Esophagus squamous epithelium (tissue), 5 donors: Measurements from ENCODE around the gene PDE9A. TPM values are rescaled to one million over a fixed set of nuclear protein-coding genes. Genes with fewer than 3 reads are reported as not detected.

Source experiments
- DNase-seq: peaks from one replicate; lab custom pipeline; 2025; lab: John Stamatoyannopoulos, UW
- H3K27ac ChIP-seq, 4 donors: fragments of 200-600 bp; sonication (generic); one replicate each; pipeline ENCODE4 v1.5.1; 2016 to 2019; ENCODE audit warnings: mild to moderate bottlenecking in 1 of 4
- H3K27me3 ChIP-seq, 4 donors: fragments of 200-600 bp; sonication (generic); 1 replicate in 3 of 4; 2 replicates in 1 of 4; pipeline versions ENCODE4 v1.5.1 to v1.6.0; 2017 to 2021; ENCODE audit warnings: antibody characterized with exemption in 1 of 4
- H3K36me3 ChIP-seq, 3 donors: fragments of 200-600 bp; sonication (generic); one replicate each; pipeline ENCODE4 v1.5.1; 2016 to 2019
- H3K4me1 ChIP-seq, 3 donors: fragments of 200-600 bp; sonication (generic); one replicate each; pipeline ENCODE4 v1.5.1; 2017 to 2019
- H3K4me3 ChIP-seq, 4 donors: fragments of 200-600 bp; sonication (generic); 1 replicate in 3 of 4; 2 replicates in 1 of 4; pipeline ENCODE4 v1.5.1; 2016 to 2019; ENCODE audit warnings: mild to moderate bottlenecking in 2 of 4, moderate library complexity in 1 of 4
- H3K9me3 ChIP-seq, 3 donors: fragments of 200-600 bp; sonication (generic); one replicate each; pipeline ENCODE4 v1.5.1; 2016 to 2019
- CTCF ChIP-seq, 6 experiments: fragments of 450-650 bp in 4 of 6; fragments of 200-600 bp in 2 of 6; sonication (generic) in 2 of 6; IDR thresholded peaks; one replicate each; pipeline ENCODE4 v1.5.1; 2016 to 2019; ENCODE audit warnings: antibody characterized with exemption in 6 of 6, mild to moderate bottlenecking in 4 of 6, moderate library complexity in 4 of 6
- POLR2A ChIP-seq, 4 donors: fragments of 450-650 bp; IDR thresholded peaks; one replicate each; pipeline ENCODE4 v1.6.1; 2017; ENCODE audit warnings: antibody characterized with exemption in 4 of 4, mild to moderate bottlenecking in 4 of 4, moderate library complexity in 3 of 4
- WGBS, 2 donors: methylation state at CpG; one replicate each; pipeline ENCODE4 v1.1.5; 2018; 5-methylcytosine and 5-hydroxymethylcytosine counted together
- intact Hi-C: fragments of 100-400 bp; cut with DNase I; formaldehyde crosslinking; loops from one replicate; pipeline ENCODE4 v1.15.0; 2022
- total RNA-seq, 4 donors: library from RNA; depleted of rRNA; stranded (reverse); fragments of >200 nt; gene quantifications; one replicate each; pipeline ENCODE4 v1.1.0, GENCODE V29; 2016
- donor health status: DM: yes; HTN: yes; CAD: no.

Gene PDE9A
- total RNA-seq, 4 donors from 2014 or later = 0.61 to 2.9 (median 1.8) TPM

GRCh38 chr21:42703965-42704364 lies 50.5 kb downstream of the PDE9A start:
- 84 to 92% methylated on average over 10 to 13 of the region's 18 CpGs for WGBS, 2 donors
- intact Hi-C loops = no loop called here
- H3K4me3 ChIP-seq = no peak overlapping the region
- no peaks in the 10 kb centered on the region for H3K9me3 ChIP-seq
- no peak for DNase-seq
- no peaks in the 10 kb centered on the region for H3K36me3 ChIP-seq
- H3K4me1 ChIP-seq = no peaks in the 10 kb centered on the region
- no peak overlapping the region for H3K27ac ChIP-seq
- TF ChIP-seq CTCF (IDR thresholded peaks at IDR 0.05) (no peak), POLR2A (IDR thresholded peaks at IDR 0.05) (no peak)
- H3K27me3 ChIP-seq = no peaks in the 10 kb centered on the region

- Histone ChIP-seq H3K4me3 (no peak overlapping the region), H3K9me3 (no peaks in the 10 kb centered on the region), H3K27me3 (no peaks in the 10 kb centered on the region), H3K4me1 (no peaks in the 10 kb centered on the region), H3K27ac (no peak overlapping the region), H3K36me3 (no peaks in the 10 kb centered on the region)
- 74 to 80% methylated on average over 8 to 10 of the region's 10 CpGs for WGBS, 2 donors
- intact Hi-C loops = no loop called here
- TF ChIP-seq POLR2A (IDR thresholded peaks at IDR 0.05) (no peak), CTCF (IDR thresholded peaks at IDR 0.05) (no peak)
- no peak for DNase-seq
Observed at GRCh38 chr21:42704861-42705260, 51.4 kb downstream of the PDE9A start.

DNA sequence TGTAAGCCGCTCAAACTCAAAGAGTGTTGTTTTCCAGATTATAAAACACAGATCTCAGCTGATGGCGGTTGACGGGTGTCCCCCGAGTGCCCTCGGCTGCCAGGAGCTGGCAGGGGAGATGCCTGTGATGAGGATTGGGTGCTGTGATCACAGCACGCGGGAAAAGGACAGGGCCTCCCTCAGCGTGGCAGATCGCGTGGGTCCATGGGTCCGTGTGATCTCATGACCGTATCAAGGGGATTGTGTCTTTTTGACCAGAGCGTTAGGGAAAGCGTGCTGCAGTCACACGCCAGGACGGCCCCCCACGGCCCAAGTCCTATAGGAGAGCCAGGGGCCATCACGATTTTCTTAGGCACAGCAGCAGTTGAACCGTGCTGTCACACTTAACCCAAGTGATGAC lies 51.9 kb downstream of the PDE9A start:
- Histone ChIP-seq H3K27me3 (no peaks in the 10 kb centered on the region), H3K27ac (no peak overlapping the region), H3K9me3 (no peaks in the 10 kb centered on the region), H3K4me1 (no peaks in the 10 kb centered on the region), H3K36me3 (no peaks in the 10 kb centered on the region), H3K4me3 (no peak overlapping the region)
- WGBS, 2 donors = 91 to 96% methylated on average over 10 to 19 of the region's 19 CpGs
- DNase-seq = no peak
- intact Hi-C loops = no loop called here
- TF ChIP-seq CTCF (IDR thresholded peaks at IDR 0.05) (no peak), POLR2A (IDR thresholded peaks at IDR 0.05) (no peak)

DNA sequence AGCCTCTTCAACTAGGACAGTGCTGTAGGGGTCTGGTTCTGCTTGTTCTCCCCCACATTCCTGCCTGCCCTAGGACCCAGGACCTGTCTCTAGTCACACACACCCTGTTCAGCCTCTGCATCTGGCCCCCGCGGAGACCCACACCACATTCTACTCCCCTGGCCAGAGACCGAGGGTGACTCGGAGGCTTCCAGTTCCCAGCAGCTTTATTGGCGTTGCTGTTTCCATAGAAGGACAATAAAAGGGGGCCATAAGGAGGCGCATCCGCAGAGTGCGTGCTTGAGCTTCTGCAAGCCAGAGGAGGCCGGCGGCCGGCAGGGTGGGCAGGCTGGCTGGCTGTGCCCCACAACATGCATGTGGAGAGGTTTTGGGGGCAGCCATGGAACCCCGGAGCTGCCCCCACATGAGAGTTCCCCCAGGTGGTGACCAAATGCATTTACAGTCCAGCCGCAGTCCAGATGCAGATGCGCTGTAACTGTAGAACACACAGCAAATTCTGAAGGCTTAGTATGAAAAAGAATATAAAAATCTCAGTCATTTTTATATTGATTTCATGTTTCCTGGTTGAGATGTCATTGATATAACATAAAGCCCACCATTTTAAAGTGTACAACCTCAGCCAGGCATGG lies 52.4 kb downstream of the PDE9A start:
- H3K4me1 ChIP-seq = no peaks in the 10 kb centered on the region
- TF ChIP-seq POLR2A (IDR thresholded peaks at IDR 0.05) (no peak), CTCF (IDR thresholded peaks at IDR 0.05) (no peak)
- H3K36me3 ChIP-seq = no peaks in the 10 kb centered on the region
- 94 to 100% methylated on average over 2 to 11 of the region's 14 CpGs for WGBS, 2 donors
- no peaks in the 10 kb centered on the region for H3K9me3 ChIP-seq
- intact Hi-C loops = no loop called here
- no peaks in the 10 kb centered on the region for H3K27me3 ChIP-seq
- DNase-seq = no peak
- no peak overlapping the region for H3K27ac ChIP-seq
- no peak overlapping the region for H3K4me3 ChIP-seq

DNA sequence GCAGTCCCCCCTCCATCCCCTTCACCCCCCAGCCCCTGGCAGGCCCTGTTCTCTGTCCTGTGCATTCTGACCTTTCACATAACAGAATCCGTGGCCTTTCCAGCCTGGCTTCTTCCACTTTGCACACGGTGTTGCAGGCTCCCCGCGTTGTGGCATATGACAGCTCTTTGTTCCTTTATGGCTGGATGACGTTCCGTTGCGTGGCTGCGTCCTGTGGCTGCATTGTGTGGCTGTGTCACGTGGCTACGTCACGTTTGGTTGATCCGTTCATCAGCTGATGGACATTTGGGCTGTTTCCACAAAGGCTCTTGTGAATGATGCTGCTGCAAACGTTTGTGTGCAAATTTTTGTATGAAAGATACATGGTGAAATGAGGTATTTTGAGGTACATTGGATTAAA lies 53.3 kb downstream of the PDE9A start:
- no peak for TF ChIP-seq POLR2A (IDR thresholded peaks at IDR 0.05)
- no peak for TF ChIP-seq CTCF (IDR thresholded peaks at IDR 0.05)
- 80 to 83% methylated on average over 13 of the region's 13 CpGs for WGBS, 2 donors
- H3K36me3 ChIP-seq = no peaks in the 10 kb centered on the region
- no peak overlapping the region for H3K4me3 ChIP-seq
- intact Hi-C loops = no loop called here
- DNase-seq = no peak
- no peaks in the 10 kb centered on the region for H3K27me3 ChIP-seq
- no peak overlapping the region for H3K27ac ChIP-seq
- no peaks in the 10 kb centered on the region for H3K4me1 ChIP-seq
- H3K9me3 ChIP-seq = no peaks in the 10 kb centered on the region
